NCI-H1105 treated with DMSO at 0.1 percent for 48 hours (cell line): Measurements from ENCODE around the gene CYB5B.

Experiments used
- DNase-seq: peaks from one replicate; lab custom pipeline; 2025; lab: John Stamatoyannopoulos, UW

The CYB5B gene

GRCh38 chr16:69486272-69486671 is 61.9 kb downstream of the CYB5B start:
- DNase-seq, result no peak

DNA sequence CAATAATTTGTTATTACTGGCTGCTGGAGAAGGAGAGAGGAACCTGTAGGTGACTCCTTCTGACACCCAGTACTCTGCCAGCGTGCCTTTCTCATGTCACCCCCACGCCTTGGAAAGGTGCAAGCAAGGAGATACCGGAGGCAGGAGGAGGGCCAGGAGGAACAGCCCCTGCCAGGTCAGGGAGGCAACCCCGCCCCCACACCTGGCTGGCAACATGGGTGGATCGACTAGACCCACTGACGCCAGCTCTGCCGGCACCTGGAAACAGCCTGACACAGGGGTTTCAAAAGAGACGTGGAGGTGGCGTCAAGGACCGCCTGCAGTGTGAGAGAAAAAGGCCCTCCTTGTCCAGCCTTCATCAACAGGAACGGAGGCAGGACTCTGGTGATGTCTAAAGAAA is 62.3 kb downstream of the CYB5B start:
- DNase-seq, result peak; percentile 16

GRCh38 chr16:69490707-69491324 is 66.4 kb downstream of the CYB5B start:
- no peak for DNase-seq

GRCh38 chr16:69494991-69495392 is 70.6 kb downstream of the CYB5B start:
- no peak for DNase-seq

DNA sequence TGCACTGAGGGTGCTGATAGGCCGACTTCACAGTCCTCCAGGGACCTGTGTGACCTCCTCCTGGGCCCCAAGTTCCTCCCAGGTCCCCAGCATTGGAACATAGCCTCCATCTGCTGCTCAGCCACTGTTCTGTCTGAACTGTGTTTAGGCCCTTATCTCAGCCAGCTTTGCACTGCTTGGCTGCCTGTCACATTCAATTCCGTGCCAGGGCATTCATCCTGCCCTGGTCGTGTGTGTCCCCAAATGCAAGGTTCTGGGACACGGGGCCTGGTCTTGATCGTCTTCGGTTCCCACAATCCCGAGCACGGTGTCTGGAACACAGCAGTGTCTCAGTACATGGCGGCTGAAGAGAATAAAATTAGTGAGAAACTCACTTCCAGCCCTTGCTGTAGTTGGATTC is 71.4 kb downstream of the CYB5B start:
- no peak for DNase-seq

DNA sequence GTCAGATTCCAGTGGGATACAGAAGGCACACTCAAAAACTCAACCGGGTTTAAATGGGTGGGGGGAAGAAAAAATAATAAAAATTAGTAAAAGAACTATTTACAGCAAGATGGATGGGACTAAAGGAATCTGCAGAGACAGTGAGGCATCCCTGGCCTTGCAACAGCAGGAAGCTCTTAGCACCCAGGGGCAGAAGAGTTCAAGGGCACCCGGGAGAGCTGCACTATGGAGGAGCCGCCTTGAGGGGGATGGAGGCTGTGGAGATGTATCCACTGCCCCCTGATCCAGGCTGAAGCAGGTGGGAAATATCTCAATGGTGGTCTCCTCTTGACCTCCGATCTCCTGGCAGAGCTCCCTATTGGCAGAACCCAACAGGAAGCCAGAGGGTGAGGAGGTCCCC is 72.0 kb downstream of the CYB5B start:
- DNase-seq, result no peak

DNA sequence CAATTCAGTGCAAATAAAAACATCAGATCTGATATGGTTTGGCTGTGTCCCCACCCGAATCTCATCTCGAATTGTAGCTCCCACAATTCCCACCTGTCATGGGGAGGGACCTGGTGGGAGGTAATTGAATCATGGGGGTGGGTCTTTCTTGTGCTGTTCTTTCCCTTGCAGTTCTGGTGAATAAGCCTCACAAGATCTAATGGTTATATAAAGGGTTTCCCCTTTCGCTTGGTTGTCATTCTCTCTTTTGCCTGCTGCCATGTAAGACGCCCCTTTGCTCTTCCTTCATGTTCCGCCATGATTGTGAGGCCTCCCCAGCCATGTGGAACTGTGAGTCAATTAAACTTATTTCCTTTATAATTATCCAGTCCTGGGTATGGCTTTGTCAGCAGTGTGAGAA is 72.5 kb downstream of the CYB5B start:
- no peak for DNase-seq

DNA sequence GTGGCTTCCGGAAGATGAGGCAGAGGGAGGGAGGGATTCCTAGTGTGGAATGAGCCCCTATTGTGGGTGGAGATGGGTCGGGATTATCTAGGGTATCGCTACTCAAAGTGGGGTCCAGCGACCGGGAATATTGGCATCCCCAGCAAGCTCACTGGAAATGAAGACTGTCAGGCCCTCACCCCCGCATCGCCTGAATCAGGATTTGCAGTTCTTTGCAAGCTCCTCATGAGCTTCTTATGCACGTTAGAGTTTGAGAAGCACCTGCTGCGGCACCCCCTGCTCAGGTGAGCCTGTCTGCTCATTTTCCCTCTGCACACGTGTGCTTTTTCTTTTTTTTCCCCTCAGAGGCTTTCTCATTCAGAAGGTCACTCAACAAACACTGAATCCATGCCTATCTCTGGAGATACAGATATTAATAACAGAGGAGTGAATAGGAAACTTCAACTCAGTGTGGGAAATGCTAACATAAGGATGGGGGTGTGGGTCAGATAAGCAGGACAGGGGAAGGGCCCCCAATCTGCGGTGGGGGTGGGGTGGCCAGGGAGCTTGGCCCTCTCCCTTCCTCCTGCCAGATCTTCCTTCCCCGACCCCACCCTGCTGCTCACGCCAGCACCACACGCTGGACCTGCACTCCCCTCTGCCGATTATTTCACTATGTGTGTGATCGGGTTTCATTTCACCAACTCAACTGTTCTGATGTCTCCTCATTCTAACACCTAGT is 73.6 kb downstream of the CYB5B start:
- DNase-seq, result no peak

GRCh38 chr16:69498926-69499325 is 74.5 kb downstream of the CYB5B start:
- no peak for DNase-seq

- no peak for DNase-seq
Measured at GRCh38 chr16:69499541-69500230, 75.3 kb downstream of the CYB5B start.

DNA sequence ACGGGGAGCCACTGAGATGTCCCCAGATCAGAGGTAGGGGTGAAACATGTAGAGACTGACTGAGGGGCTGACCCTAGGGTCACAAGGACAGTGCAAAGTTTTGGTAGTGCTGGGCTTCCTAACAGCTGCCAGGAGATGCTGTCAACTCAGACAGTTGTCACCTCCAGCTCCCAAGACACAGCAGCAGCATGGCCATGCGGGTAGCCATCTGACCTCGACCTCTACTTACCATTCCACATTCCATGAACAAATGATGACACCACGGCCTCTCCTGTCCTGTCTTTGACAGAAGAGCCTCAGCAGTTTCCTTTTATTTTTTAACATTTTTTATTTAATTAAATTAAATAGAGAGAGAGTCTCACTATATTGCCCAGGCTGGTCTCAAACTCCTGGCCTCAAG is 76.1 kb downstream of the CYB5B start:
- DNase-seq, result no peak

DNA sequence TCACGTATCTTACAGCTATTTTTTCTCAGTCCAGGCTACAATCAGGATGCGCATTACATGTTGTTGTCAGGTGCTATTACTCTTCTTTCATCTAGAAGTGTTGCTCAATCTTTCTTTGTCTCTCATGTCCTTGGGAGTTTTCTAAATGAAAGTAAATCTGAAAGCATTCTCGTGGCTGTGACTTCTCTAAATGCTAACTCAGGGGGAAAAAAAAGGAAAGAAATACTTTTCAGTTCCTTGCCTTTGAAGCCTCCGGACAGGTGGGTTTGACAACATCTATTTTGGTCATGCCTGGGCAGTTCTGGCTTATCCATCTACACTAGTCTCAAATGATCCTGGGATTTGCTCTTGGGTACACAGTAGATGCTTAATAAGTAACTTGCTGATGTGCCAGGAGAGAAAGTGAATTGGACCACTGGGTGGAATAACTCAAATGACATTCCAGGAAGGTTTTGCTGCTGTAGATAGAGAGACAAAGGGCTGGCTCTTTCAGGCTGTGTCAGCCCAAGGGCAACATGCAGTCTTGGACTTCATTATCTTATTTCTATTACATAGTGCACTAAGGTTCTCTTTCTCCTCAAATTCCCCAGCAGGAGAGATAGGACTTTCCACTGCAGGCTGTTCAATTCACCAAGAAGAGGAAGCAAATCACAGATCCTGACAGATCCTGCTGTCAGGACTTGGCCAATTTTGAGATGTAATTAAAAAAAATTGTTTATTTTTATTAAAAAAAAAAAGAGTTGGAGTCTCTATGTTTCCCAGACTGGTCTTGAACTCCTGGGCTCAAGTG is 77.7 kb downstream of the CYB5B start:
- DNase-seq, result no peak

DNA sequence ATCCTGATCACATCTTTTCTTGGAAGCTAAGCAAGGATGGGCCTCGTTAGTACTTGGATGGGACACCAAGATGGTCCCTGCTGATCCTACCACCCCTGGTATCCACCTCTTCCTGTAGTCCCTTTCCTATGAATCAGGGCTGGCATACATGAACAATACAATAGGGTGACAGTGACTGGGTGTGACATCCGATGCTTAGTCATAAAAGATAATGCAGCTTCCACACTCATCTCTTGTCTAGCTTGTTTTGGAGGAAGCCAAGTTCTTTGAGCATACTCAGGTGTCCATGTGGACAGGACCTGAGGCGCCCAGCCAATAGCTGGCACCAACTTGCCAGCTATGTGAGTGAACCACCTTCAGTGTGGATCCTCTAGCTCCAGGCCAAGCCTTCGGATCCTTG is 78.8 kb downstream of the CYB5B start:
- DNase-seq, result no peak

DNA sequence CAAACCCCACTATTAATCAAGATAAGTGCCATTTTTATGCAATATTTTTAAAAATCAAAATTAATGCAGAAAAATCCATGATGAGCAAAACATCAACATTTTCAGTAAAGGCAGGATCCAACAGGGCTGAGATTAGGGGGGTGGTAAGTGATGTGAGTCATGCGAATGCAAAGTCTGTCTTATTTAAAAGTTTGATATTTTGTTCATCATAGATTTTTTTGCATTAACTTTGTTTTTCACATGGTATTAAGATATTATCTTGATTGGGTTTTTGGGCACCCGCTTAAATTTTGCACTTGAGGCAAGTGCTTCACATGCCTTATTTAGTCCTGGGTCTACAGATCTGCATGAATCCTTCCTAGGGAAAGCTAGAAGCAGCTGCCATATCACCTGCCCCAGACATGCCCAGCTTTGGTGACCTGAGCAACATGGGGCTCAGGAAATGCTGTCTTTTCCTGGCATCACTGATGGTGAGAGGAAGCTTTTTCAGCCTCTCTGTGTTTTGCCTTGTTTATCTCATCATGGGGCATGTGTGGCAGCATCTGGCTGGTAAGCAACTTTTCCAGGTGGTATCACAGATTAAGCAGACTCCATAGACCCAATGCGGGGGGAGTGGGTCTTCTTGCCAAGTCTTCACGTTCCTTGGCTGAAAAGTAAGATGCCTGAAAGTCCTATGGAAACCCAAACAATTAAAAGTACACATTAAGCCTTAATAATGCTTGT is 83.8 kb downstream of the CYB5B start:
- no peak for DNase-seq

GRCh38 chr16:69509125-69509524 is 84.7 kb downstream of the CYB5B start:
- no peak for DNase-seq

- DNase-seq, result no peak
Measured at GRCh38 chr16:69511651-69512050, 87.2 kb downstream of the CYB5B start.

DNA sequence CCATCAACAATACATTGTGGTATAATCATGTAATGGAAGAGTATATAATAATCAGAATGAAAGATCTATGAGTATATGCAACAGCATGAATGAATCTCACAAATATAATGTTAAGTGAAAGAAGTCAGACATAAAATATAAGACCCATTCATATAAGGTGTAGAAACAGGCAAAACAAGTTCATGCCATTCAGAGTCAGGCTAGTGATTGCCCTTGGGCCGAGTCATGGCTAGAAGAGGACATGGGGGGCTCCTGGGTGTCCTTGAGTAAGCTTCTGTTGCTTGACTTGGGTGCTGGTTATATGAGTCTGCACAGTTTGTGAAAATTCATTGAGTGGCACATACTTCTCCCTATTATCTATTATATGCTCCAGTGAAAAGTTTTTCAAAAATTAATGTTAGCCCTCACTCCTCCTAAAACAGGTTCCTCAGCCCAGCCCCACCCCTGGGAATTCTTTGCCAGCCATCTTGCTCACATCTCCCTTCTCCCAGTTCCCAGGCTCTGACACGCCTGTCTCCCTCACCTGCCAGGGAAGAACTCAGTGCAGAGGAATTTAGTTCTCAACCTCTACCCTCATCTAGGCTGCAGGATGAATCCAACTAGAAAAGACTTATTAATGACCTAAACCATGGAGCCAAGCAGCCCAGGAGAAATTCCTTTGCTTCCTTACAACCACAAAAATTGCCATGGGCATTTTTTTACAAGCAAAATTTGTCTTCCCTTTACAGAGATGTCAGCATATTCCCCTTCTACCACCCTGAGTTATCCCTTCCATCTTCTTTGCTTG is 89.0 kb downstream of the CYB5B start:
- DNase-seq, result no peak

DNA sequence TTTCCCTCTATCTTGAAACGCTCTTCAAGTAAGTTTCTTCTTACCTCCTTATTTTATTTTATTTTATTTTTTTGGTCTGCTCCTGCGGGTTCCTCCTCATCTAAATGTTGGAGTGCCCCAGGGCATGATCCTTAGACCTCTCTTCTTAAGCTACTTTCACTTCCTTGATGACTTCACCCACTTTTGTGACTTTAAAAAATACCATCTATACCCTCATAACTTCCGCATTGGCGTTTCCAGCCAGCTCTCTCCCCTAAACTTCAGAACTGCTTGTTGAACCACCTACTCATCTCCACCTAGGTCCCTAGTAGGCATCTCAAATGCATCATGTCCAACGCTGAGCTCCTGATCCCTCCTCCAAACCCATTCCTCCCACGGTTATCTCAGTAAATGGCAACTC is 89.9 kb downstream of the CYB5B start:
- no peak for DNase-seq
